HS-27A (cell line): ENCODE measurements around the gene RNF212B.
A peak's percentile ranks its signal among the peaks of the same experiment; 100 is the strongest.
"Not testable (repeated sequence)": the region's sequence is repeated elsewhere in the genome, so short reads cannot be mapped to it uniquely, and the experiment has no call there.

Experiments used
- DNase-seq: peaks from one replicate; pipeline ENCODE4 v3.0.0-alpha.2; 2012; ENCODE audit warnings: low read depth, missing footprints

RNF212B gene

GRCh38 chr14:23237772-23238594 lies at the start of gene RNF212B:
RNF212B (plus strand) TSS chr14:23237936; CDS start chr14:23240346, 2,410 bp downstream.
- peak; percentile 15 for DNase-seq

GRCh38 chr14:23193432-23193831 lies 44.3 kb upstream of the RNF212B start:
- DNase-seq: no peak

- DNase-seq: no peak
Measured at GRCh38 chr14:23195552-23196101, 42.1 kb upstream of the RNF212B start.

- not testable (repeated sequence) for DNase-seq
Measured at GRCh38 chr14:23196487-23196886, 41.2 kb upstream of the RNF212B start.

GRCh38 chr14:23199141-23199540 lies 38.6 kb upstream of the RNF212B start:
- not testable (repeated sequence) for DNase-seq

GRCh38 chr14:23202001-23202400 lies 35.7 kb upstream of the RNF212B start:
- no peak for DNase-seq

- no peak for DNase-seq
Measured at GRCh38 chr14:23206422-23207145, 31.2 kb upstream of the RNF212B start.

- DNase-seq: no peak
Measured at GRCh38 chr14:23207146-23207540, 30.6 kb upstream of the RNF212B start.

GRCh38 chr14:23208324-23208723 lies 29.4 kb upstream of the RNF212B start:
- no peak for DNase-seq

GRCh38 chr14:23209651-23210423 lies 27.9 kb upstream of the RNF212B start:
- DNase-seq: no peak

- DNase-seq: no peak
Measured at GRCh38 chr14:23215421-23215820, 22.3 kb upstream of the RNF212B start.

- no peak for DNase-seq
Measured at GRCh38 chr14:23217032-23218020, 20.4 kb upstream of the RNF212B start.

- DNase-seq: no peak
Measured at GRCh38 chr14:23219075-23219474, 18.7 kb upstream of the RNF212B start.

- DNase-seq: not testable (repeated sequence)
Measured at GRCh38 chr14:23224958-23225357, 12.8 kb upstream of the RNF212B start.

- no peak for DNase-seq
Measured at GRCh38 chr14:23227566-23227965, 10.2 kb upstream of the RNF212B start.

- no peak for DNase-seq
Measured at GRCh38 chr14:23228812-23229211, 8.9 kb upstream of the RNF212B start.

- DNase-seq: not testable (repeated sequence)
Measured at GRCh38 chr14:23232241-23232808, 5.4 kb upstream of the RNF212B start.

GRCh38 chr14:23240661-23241060 lies 2.9 kb downstream of the RNF212B start:
- no peak for DNase-seq

- not testable (repeated sequence) for DNase-seq
Measured at GRCh38 chr14:23241061-23241715, 3.5 kb downstream of the RNF212B start.

- no peak for DNase-seq
Measured at GRCh38 chr14:23242076-23242475, 4.3 kb downstream of the RNF212B start.
